ENCODE measurements around the gene ADK. TPM values are rescaled to one million over a fixed set of nuclear protein-coding genes. Genes with fewer than 3 reads are reported as not detected.

ADK gene
- total RNA-seq, 3 donors from 2014 or later (not counting 1 experiment from before 2014, with no cell fraction given), result 13.4 to 16.1 (median 14.1) TPM

GRCh38 chr10:74243067-74243466, 92.0 kb downstream of the ADK start:
- no peak for ATAC-seq
- no peak overlapping the region for H3K4me3 Mint-ChIP-seq
- 97% methylated on average over 10 of the region's 10 CpGs for WGBS (ENCODE audit: insufficient coverage)
- intact Hi-C loops (cut with micrococcal nuclease), result no loop called here
- Histone ChIP-seq H3K4me1 (ENCODE audit: control insufficient read depth, insufficient read depth, low read length) (no peaks in the 10 kb centered on the region), H3K4me3 (ENCODE audit: low read length) (no peak overlapping the region), H3K9me3 (ENCODE audit: control insufficient read depth, insufficient read depth, low read length) (no peaks in the 10 kb centered on the region), H3K27me3 (ENCODE audit: control insufficient read depth, insufficient read depth, low read length) (no peaks in the 10 kb centered on the region), H3K27ac (ENCODE audit: low read length) (no peak overlapping the region), H3K36me3 (ENCODE audit: control insufficient read depth, insufficient read depth, low read length) (no peaks in the 10 kb centered on the region)
- no peak for TF ChIP-seq CTCF (IDR thresholded peaks at IDR 0.05)
- H3K4me1 Mint-ChIP-seq, result no peaks in the 10 kb centered on the region
- no peaks in the 10 kb centered on the region for H3K27me3 Mint-ChIP-seq (ENCODE audit: low read depth in 2 of 2)
- H3K36me3 Mint-ChIP-seq, result no peaks in the 10 kb centered on the region
- no peak for DNase-seq
- no peak overlapping the region for H3K27ac Mint-ChIP-seq
- H3K9me3 Mint-ChIP-seq, result no peaks in the 10 kb centered on the region

GRCh38 chr10:74244097-74244685, 93.2 kb downstream of the ADK start:
- H3K4me1 ChIP-seq (ENCODE audit: control insufficient read depth, insufficient read depth, low read length), result no peaks in the 10 kb centered on the region
- peak; percentile 74 for TF ChIP-seq CTCF (IDR thresholded peaks at IDR 0.05)
- ATAC-seq (no peak), DNase-seq (peak in 1 of 2 donors; percentile 72)
- Mint-ChIP-seq H3K4me3 (no peak overlapping the region), H3K9me3 (no peaks in the 10 kb centered on the region), H3K36me3 (no peaks in the 10 kb centered on the region), H3K27me3 (ENCODE audit: low read depth in 2 of 2) (no peaks in the 10 kb centered on the region), H3K4me1 (no peaks in the 10 kb centered on the region), H3K27ac (no peak overlapping the region)
- intact Hi-C loops (cut with micrococcal nuclease), result loop anchor here (1.0 kb wide), 1 partner anchor 856 kb away; no protein-coding TSS in a partner anchor
- no peaks in the 10 kb centered on the region for H3K9me3 ChIP-seq (ENCODE audit: control insufficient read depth, insufficient read depth, low read length)
- H3K36me3 ChIP-seq (ENCODE audit: control insufficient read depth, insufficient read depth, low read length), result no peaks in the 10 kb centered on the region
- no peak overlapping the region for H3K4me3 ChIP-seq (ENCODE audit: low read length)
- H3K27ac ChIP-seq (ENCODE audit: low read length), result no peak overlapping the region
- no peaks in the 10 kb centered on the region for H3K27me3 ChIP-seq (ENCODE audit: control insufficient read depth, insufficient read depth, low read length)
- 9% methylated on average over 3 of the region's 3 CpGs for WGBS (ENCODE audit: insufficient coverage)

GRCh38 chr10:74244807-74245206, 93.8 kb downstream of the ADK start:
- TF ChIP-seq CTCF (IDR thresholded peaks at IDR 0.05), result no peak
- intact Hi-C loops (cut with micrococcal nuclease), result loop anchor here (1.0 kb wide), 1 partner anchor 855 kb away; no protein-coding TSS in a partner anchor
- WGBS (ENCODE audit: insufficient coverage), result 100% methylated on average over 1 of the region's 2 CpGs
- H3K27me3 ChIP-seq (ENCODE audit: control insufficient read depth, insufficient read depth, low read length), result no peaks in the 10 kb centered on the region
- H3K4me3 ChIP-seq (ENCODE audit: low read length), result no peak overlapping the region
- Mint-ChIP-seq H3K4me3 (no peak overlapping the region), H3K27ac (no peak overlapping the region), H3K9me3 (no peaks in the 10 kb centered on the region), H3K36me3 (no peaks in the 10 kb centered on the region), H3K27me3 (ENCODE audit: low read depth in 2 of 2) (no peaks in the 10 kb centered on the region), H3K4me1 (no peaks in the 10 kb centered on the region)
- H3K4me1 ChIP-seq (ENCODE audit: control insufficient read depth, insufficient read depth, low read length), result no peaks in the 10 kb centered on the region
- H3K27ac ChIP-seq (ENCODE audit: low read length), result no peak overlapping the region
- no peaks in the 10 kb centered on the region for H3K36me3 ChIP-seq (ENCODE audit: control insufficient read depth, insufficient read depth, low read length)
- ATAC-seq, result no peak
- no peak for DNase-seq
- no peaks in the 10 kb centered on the region for H3K9me3 ChIP-seq (ENCODE audit: control insufficient read depth, insufficient read depth, low read length)

- TF ChIP-seq CTCF (IDR thresholded peaks at IDR 0.05), result no peak
- intact Hi-C loops (cut with micrococcal nuclease), result no loop called here
- Mint-ChIP-seq H3K27ac (no peak overlapping the region), H3K4me3 (no peak overlapping the region), H3K9me3 (no peaks in the 10 kb centered on the region), H3K27me3 (ENCODE audit: low read depth in 2 of 2) (no peaks in the 10 kb centered on the region), H3K4me1 (no peaks in the 10 kb centered on the region), H3K36me3 (no peaks in the 10 kb centered on the region)
- no peak for DNase-seq
- no peak overlapping the region for H3K27ac ChIP-seq (ENCODE audit: low read length)
- no peak for ATAC-seq
- no peaks in the 10 kb centered on the region for H3K9me3 ChIP-seq (ENCODE audit: control insufficient read depth, insufficient read depth, low read length)
- no peaks in the 10 kb centered on the region for H3K4me1 ChIP-seq (ENCODE audit: control insufficient read depth, insufficient read depth, low read length)
- no peaks in the 10 kb centered on the region for H3K27me3 ChIP-seq (ENCODE audit: control insufficient read depth, insufficient read depth, low read length)
- no peak overlapping the region for H3K4me3 ChIP-seq (ENCODE audit: low read length)
- H3K36me3 ChIP-seq (ENCODE audit: control insufficient read depth, insufficient read depth, low read length), result no peaks in the 10 kb centered on the region
These were observed 95.5 kb downstream of the ADK start for GRCh38 chr10:74246495-74246894.
